Testis (tissue), 3 donors: ENCODE data around the gene C5. TPM values are rescaled to one million over a fixed set of nuclear protein-coding genes. Genes with fewer than 3 reads are reported as not detected.

Experiments
- DNase-seq: peaks from one replicate; pipeline ENCODE4 v3.0.0-alpha.2; 2019
- H3K27ac ChIP-seq, 2 donors: fragments of 200-600 bp; sonication (generic); one replicate each; pipeline ENCODE4 v1.5.1; 2019
- H3K27me3 ChIP-seq: fragments of 200-600 bp; sonication (generic); one replicate; pipeline ENCODE4 v1.5.1; 2019
- H3K36me3 ChIP-seq: fragments of 200-600 bp; sonication (generic); one replicate; pipeline ENCODE4 v1.5.1; 2017; ENCODE audit warnings: low read depth; ENCODE audit errors: missing control alignments
- H3K4me1 ChIP-seq: fragments of 200-600 bp; sonication (generic); one replicate; pipeline ENCODE4 v1.5.1; 2019
- H3K4me3 ChIP-seq, 2 donors: fragments of 200-600 bp; sonication (generic); one replicate each; pipeline ENCODE4 v1.5.1; 2017 to 2019
- H3K9me3 ChIP-seq: fragments of 200-600 bp; sonication (generic); one replicate; pipeline ENCODE4 v1.5.1; 2017
- CTCF ChIP-seq, 3 experiments: fragments of 450-650 bp in 2 of 3; fragments of 200-600 bp in 1 of 3; sonication (generic) in 1 of 3; IDR thresholded peaks; one replicate each; pipeline ENCODE4 v1.5.1; 2016 to 2019; ENCODE audit warnings: antibody characterized with exemption in 3 of 3, mild to moderate bottlenecking in 2 of 3, moderate library complexity in 1 of 3
- POLR2A ChIP-seq: fragments of 450-650 bp; IDR thresholded peaks from one replicate; pipeline ENCODE4 v1.6.1; 2017; ENCODE audit warnings: antibody characterized with exemption, mild to moderate bottlenecking, moderate library complexity
- WGBS, 2 donors: methylation state at CpG; one replicate each; pipeline ENCODE4 v1.1.5; 2018; 5-methylcytosine and 5-hydroxymethylcytosine counted together
- intact Hi-C: fragments of 100-400 bp; cut with DNase I; formaldehyde crosslinking; loops from one replicate; pipeline ENCODE4 v1.15.1; 2023; ENCODE audit warnings: low total_unique reads
- polyA plus RNA-seq: library from polyadenylated mRNA; stranded (reverse); fragments of 350-450 nt; fragmentation: Illumina TruSeq; extraction: RNeasy Lipid Tissue Mini Kit (QIAGEN cat#74804); gene quantifications from one replicate; pipeline ENCODE4 v1.2.3, GENCODE V29; 2014; ENCODE audit warnings: low read depth, low replicate concordance; ENCODE audit not compliant: insufficient read depth
- total RNA-seq, 2 donors: library from RNA; depleted of rRNA; stranded (reverse); fragments of >200 nt; gene quantifications; one replicate each; pipeline ENCODE4 v1.2.3, GENCODE V29; 2016

Gene C5
- total and polyA plus RNA-seq, 3 donors from 2014 or later = 3.2 to 8.0 (median 5.1) TPM

- DNase-seq = no peak
- WGBS, 2 donors = 85 to 90% methylated on average over 4 of the region's 4 CpGs
- no peaks in the 10 kb centered on the region for H3K9me3 ChIP-seq
- H3K36me3 ChIP-seq = no peaks in the 10 kb centered on the region
- H3K27ac ChIP-seq = peak overlapping the region; percentile 84 to 86
- H3K27me3 ChIP-seq = no peaks in the 10 kb centered on the region
- intact Hi-C loops = no loop called here
- peaks cover 31% of the 10 kb centered on the region for H3K4me1 ChIP-seq
- no peak overlapping the region for H3K4me3 ChIP-seq
- TF ChIP-seq POLR2A (no peak), CTCF (IDR thresholded peaks at IDR 0.05) (no peak)
These were observed 131.9 kb downstream of the C5 start for GRCh38 chr9:120917929-120918762.

GRCh38 chr9:120916991-120917880 is 132.8 kb downstream of the C5 start:
- no peak for TF ChIP-seq POLR2A
- TF ChIP-seq CTCF (IDR thresholded peaks at IDR 0.05) = no peak
- Histone ChIP-seq H3K27ac (peak overlapping the region; percentile 37 to 86), H3K27me3 (no peaks in the 10 kb centered on the region), H3K4me1 (peaks cover 31% of the 10 kb centered on the region), H3K36me3 (no peaks in the 10 kb centered on the region), H3K9me3 (no peaks in the 10 kb centered on the region), H3K4me3 (no peak overlapping the region)
- no peak for DNase-seq
- 81 to 82% methylated on average over 8 of the region's 8 CpGs for WGBS, 2 donors
- intact Hi-C loops = no loop called here

- H3K27ac ChIP-seq = peak overlapping the region; percentile 37 to 76
- H3K36me3 ChIP-seq = no peaks in the 10 kb centered on the region
- intact Hi-C loops = no loop called here
- H3K27me3 ChIP-seq = no peaks in the 10 kb centered on the region
- no peaks in the 10 kb centered on the region for H3K9me3 ChIP-seq
- peak in 2 of 3 experiments; percentile 15 to 18 for TF ChIP-seq CTCF (IDR thresholded peaks at IDR 0.05)
- no peak for TF ChIP-seq POLR2A
- 46 to 75% methylated on average over 1 to 3 of the region's 3 CpGs for WGBS, 2 donors
- peaks cover 31% of the 10 kb centered on the region for H3K4me1 ChIP-seq
- H3K4me3 ChIP-seq = no peak overlapping the region
- DNase-seq = peak; percentile 72
These were observed 133.5 kb downstream of the C5 start for GRCh38 chr9:120916588-120916987.

GRCh38 chr9:120915854-120916470 is 134.1 kb downstream of the C5 start:
- no peak for TF ChIP-seq CTCF (IDR thresholded peaks at IDR 0.05)
- TF ChIP-seq POLR2A = no peak
- intact Hi-C loops = no loop called here
- H3K27ac ChIP-seq = peak overlapping the region; percentile 6 to 76
- H3K9me3 ChIP-seq = no peaks in the 10 kb centered on the region
- DNase-seq = no peak
- H3K4me3 ChIP-seq = no peak overlapping the region
- peaks cover 31% of the 10 kb centered on the region for H3K4me1 ChIP-seq
- no peaks in the 10 kb centered on the region for H3K36me3 ChIP-seq
- 66 to 71% methylated on average over 5 of the region's 5 CpGs for WGBS, 2 donors
- no peaks in the 10 kb centered on the region for H3K27me3 ChIP-seq
